CD4-positive, alpha-beta T cell treated with Interleukin-15 for 4 hours (primary cell): ENCODE data around the gene BUD13.

Experiments used
- DNase-seq: peaks from one replicate; pipeline ENCODE4 v3.0.0-alpha.2; 2020; ENCODE audit warnings: low spot score

The BUD13 gene

GRCh38 chr11:116792869-116793771 is 20.3 kb upstream of the BUD13 start:
- no peak for DNase-seq

DNA sequence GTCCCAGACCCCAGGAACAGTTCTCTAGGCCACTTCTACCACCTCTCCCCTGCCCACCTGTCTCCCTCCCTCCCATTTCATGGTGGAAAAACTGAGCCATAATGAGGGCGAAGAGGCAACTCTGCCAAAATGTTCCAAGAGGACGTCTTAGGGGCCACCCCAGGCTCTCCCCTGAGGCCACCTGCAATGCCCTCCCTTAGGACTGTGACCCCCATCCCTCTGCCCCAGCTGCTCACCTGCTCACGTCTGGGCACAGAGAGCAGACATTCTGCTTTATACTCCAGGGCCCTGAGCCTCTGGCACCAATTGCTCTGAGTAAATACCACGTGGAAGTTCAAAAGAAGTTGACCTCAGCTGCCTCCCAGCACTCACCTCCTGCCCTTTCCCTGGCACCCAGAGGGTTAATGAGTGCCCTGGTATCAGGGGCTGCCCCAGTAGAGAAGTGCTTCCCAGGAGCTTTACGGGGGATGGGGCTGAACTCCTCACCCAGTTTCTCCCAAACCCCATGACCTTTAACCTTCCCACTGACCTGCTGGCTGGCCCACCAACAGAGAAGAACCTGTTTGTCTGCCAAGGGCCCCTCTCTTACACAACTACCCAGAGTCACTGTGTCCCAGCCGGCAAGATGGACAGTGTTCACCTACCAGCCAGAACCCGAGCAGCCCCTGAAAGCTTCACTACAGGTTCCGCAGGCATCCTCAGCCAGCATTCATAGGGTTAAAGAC is 19.5 kb upstream of the BUD13 start:
- DNase-seq: no peak

GRCh38 chr11:116791813-116792143 is 19.0 kb upstream of the BUD13 start, which contains the start of gene APOA5:
APOA5 (minus strand) TSS chr11:116791879; CDS start chr11:116791860, 19 bp downstream.
- no peak for DNase-seq

- peak; percentile 75 for DNase-seq
Measured at GRCh38 chr11:116791002-116791812, 18.4 kb upstream of the BUD13 start.

DNA sequence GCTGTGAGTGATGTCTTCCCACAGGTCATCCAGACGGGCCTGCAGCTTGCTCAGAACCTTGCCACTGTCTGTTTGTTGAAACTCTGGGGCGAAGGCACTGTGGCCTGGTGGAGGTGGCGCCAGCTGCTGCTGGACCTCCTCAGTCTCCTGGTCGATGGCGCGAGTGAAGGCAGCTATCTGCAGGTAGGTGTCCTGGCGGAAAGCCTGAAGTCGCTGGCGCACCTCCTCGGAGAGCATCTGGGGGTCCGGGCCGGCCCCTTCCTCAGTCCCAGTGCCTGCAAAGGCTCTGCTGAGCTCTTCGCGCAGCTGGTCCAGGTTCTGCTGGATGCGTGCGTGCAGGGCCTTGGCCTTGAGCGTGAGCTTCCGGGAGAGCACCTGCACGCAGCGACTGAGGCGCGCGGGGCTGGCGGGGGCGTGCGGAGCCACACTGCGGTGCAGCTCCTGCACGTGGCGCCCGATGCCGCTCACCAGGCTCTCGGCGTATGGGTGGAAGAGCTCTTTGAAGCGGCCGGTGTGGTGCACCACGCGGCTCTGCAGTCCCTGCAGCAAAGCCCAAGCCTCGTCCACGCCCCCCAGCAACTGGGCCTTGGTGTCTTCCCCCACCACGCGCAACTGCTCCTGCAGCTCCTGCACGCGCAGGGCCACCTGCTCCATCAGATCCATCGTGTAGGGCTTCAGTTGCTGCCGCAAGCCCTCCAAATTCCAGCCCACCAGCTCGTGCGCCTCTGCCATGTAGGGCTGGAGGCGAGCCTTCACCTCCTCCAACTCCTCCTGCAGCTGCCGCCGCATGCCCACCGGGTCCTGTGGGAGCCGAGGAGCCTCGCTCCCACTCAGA is 17.6 kb upstream of the BUD13 start:
- no peak for DNase-seq

DNA sequence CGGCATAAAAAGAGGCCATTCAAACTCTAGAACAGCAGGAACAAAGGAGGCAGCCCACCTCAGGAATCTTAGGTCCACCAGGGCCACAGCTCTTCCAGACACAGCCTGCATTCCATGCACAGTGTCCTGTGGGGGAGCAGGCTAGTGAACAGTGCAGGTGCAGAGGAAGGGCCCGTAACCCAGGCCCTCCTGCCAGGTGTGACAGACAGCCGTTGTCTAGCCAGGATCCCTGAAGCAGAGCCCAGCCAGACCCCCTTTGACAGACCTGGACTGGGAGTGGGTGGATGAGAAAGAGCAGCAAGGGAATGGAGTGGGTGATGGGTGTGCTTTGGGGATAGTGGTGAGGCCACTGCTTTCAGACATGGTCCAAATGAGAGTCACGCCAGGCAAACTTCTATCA is 16.2 kb upstream of the BUD13 start:
- no peak for DNase-seq

GRCh38 chr11:116788534-116788933 is 15.7 kb upstream of the BUD13 start:
- DNase-seq: no peak

GRCh38 chr11:116787786-116788486 is 15.1 kb upstream of the BUD13 start, which contains the start of gene ZPR1:
ZPR1 (minus strand) TSS chr11:116788023; CDS start chr11:116787990, 33 bp downstream.
- peak; percentile 80 for DNase-seq

DNA sequence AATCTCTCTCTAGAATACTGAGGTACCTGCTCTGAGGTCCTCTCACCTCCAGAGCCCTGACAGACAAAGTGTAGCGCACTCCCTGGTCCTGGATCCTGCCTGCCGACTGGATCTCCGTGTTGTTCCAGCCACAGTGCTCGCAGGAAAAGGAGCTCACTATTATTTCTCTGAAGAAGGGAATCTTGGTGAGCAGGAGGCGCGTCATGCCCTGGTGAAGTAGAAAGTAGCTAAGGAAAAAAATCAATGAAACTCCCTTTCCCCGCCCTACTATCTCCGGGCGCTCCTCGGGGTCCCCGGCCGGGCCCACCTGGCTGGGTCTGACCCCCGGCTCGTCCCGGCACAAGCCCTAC is 14.6 kb upstream of the BUD13 start:
- DNase-seq: no peak

GRCh38 chr11:116786966-116787365 is 14.2 kb upstream of the BUD13 start:
- DNase-seq: no peak

GRCh38 chr11:116786326-116786725 is 13.5 kb upstream of the BUD13 start:
- DNase-seq: no peak

DNA sequence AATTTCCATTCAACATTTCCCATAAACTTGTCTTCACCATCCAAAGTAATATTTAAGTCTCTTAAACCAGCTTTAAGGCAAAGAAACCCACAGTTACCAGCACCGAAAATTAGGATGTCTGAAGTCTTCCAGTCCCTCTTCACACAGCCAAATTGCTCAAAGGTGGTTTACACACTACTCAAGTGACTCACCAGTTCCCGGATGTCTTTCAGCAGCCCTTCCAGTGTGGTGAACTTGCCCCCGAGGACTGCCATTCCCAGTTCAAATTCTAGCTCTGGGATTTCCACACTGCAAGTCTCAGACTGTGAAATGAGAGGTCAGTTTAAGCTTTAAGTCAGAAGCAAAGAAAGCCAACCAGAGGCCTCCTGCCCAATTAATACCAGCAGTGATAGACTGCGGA is 9.9 kb upstream of the BUD13 start:
- DNase-seq: no peak

DNA sequence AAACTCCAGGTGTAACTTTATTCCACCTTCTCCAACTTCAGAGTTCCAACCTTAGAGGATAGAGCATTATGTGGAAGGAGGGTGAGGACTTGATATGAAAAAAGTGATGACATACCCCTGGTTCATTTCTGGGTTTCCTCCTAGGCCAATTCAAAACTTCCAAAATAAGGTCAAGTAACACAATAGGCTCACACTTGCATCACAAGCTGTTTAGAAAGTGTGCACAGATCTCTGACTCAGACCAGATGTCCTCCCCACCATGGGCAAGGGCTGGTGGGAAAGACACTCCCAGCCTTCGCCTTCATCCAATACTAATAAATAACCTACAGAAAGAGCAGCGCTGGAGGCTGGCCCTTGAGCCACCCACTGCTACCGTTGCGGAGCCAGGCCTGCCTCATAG is 5.8 kb upstream of the BUD13 start:
- DNase-seq: no peak

- DNase-seq: no peak
Measured at GRCh38 chr11:116777056-116777455, 4.3 kb upstream of the BUD13 start.

DNA sequence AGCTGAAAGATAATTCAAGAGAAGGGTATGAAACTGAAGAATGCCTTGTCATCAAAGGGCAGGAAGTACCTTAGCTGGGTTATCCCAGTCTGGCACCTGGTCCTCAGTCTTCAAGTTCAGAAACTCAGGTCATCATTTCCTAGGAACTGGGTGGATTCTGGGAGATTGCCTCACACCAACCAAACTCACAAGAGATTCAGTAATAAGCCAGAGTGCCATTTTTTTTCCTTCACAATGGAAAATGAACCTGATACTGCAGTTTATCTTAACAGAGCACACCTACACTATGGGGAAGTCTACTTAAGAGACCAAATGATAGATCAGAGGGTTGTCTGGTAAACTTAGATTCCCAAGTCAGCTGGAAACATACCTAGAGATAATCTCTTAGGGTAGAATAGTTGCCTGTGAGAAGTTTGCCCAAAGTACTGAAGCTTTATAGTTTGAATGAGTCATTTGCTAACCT is 3.8 kb upstream of the BUD13 start:
- no peak for DNase-seq

- DNase-seq: no peak
Measured at GRCh38 chr11:116775975-116776374, 3.2 kb upstream of the BUD13 start.

- no peak for DNase-seq
Measured at GRCh38 chr11:116774661-116775060, 1.9 kb upstream of the BUD13 start.

DNA sequence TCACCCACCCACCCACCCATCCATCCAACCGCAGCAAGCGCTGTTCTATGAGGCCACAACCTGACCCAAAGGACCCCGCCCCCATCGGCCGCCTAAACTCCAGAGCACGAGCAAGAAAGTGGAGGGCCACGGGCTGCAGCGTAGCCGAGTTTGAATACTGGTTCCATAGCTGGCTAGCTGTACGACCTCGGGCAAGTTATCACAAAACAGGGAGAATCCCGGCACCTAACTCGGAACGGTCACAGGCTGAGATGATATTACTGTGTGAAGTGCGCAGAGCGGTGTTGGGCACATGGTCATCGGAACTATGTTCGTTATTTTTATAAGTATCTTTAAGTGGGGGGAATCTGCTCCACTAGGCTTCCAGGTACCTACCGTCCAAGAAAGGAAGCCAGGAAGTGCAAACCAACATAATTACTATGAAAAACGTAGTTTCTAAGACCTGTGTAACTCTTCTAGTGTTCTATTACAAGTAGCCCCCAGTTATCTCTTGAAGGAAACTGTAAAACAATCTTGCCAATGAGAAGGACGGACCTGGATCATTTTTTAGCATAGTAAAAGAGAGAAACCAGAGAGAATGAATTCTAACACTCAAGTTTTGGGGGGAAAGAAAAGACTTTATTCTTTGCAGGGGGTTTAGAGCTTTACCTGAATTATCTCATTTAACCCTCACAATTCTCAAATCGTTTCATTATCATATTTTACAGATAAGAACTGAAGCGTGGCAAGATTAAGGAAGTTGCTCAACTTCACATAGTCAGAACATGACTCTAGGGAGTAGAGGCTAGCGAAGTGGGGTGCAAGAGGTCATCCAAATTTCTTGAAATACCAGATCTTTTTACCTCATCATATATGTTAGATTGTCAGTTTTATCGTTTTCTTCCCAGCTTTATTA is 663 bp upstream of the BUD13 start:
- DNase-seq: no peak

- no peak for DNase-seq
Measured at GRCh38 chr11:116771935-116772334, 852 bp downstream of the BUD13 start.

DNA sequence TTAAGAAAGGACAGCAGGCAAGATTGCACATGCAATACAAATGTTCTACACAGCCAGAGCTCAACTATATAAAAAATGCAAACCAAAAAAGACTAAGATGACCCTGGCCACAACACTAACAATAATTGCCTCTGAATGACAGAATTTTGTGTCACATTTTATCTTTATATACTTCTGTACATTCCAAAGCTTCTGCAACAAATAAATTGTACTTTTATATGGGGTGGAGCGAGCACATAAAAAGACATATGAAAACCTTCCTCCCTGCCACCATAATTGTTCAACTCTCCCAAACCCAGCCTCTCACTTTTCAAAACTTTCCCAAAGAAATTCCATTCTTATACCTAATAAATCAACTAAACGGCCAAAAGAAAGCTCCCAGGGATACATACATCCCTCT is 10.7 kb downstream of the BUD13 start:
- DNase-seq: no peak
